Gastrocnemius medialis (tissue), 4 donors: Measurements from ENCODE around the gene TOMM70.

Experiments used
- CTCF ChIP-seq, 5 experiments: fragments of 450-650 bp in 3 of 5; fragments of 200-600 bp in 2 of 5; sonication (generic) in 2 of 5; IDR thresholded peaks in 4 of 5; conservative IDR thresholded peaks in 1 of 5; 1 replicate in 4 of 5; 2 replicates in 1 of 5; pipeline ENCODE4 v1.5.1; 2016 to 2019; ENCODE audit warnings: antibody characterized with exemption in 5 of 5, mild to moderate bottlenecking in 3 of 5, moderate library complexity in 3 of 5
- POLR2A ChIP-seq, 2 donors: fragments of 450-650 bp; IDR thresholded peaks; one replicate each; pipeline ENCODE4 v1.6.1; 2017; ENCODE audit warnings: antibody characterized with exemption in 2 of 2, mild to moderate bottlenecking in 2 of 2, moderate library complexity in 2 of 2

GRCh38 chr3:100339786-100340185 lies 61.1 kb downstream of the TOMM70 start:
- TF ChIP-seq CTCF (IDR thresholded peaks at IDR 0.05 in 4 of 5, conservative IDR thresholded peaks at IDR 0.05 in 1 of 5) (no peak), POLR2A (IDR thresholded peaks at IDR 0.05) (no peak)
